ENCODE data around the gene ZBP1.

DNA sequence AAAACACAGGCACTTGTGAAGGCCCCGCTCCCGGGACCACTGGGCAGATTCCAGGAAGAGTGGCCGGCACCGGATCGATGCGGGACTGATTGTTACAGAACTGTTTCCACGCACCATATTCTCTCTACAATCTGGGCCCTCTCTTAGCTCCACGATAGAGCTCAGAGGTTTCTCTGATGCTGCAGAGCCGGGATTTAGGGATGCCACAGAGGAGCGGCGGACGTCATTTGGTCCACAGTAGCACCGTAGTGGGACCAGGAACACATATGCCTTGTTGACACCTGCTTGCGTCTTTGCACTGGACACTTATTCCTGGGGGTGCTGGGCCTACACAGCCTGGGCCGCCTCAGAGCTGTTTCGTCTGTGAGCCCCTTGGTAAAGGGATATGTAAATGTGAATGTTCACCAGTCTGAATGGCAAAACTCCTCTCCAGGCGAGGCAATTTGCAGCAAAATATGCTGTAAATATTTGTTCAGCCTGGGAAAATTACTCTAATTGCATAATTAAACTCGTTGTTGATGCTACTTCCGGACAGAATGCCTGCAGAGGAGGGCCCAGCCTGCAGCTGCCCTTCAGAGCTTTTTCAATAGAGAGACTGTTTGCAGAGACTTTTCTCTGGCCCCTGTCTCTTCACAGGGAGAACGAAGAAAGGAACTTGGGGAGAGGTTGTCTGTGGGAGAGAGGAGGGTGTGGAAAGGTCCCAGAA, 49.9 kb downstream of the ZBP1 start:
- TF ChIP-seq EZH2 (IDR thresholded peaks at IDR 0.05; ENCODE audit: low read length, unreplicated experiment), result no peak
- TF ChIP-seq CTCF (conservative IDR thresholded peaks at IDR 0.05; ENCODE audit: low read depth, low read length), result no peak
